GM21717 (cell line): ENCODE data around the gene CHKB.
A peak's percentile ranks its signal among the peaks of the same experiment; 100 is the strongest.
"Not testable (repeated sequence)": the region's sequence is repeated elsewhere in the genome, so short reads cannot be mapped to it uniquely, and the experiment has no call there.

Experiments used
- ATAC-seq: cut with Tn5 transposase; IDR thresholded peaks from one replicate; pipeline ENCODE4 v1.9.1; 2021; ENCODE audit warnings: mild to moderate bottlenecking, moderate library complexity; ENCODE audit not compliant: unreplicated experiment

Gene CHKB

GRCh38 chr22:50582493-50583293 lies at the start of gene CHKB:
TSS of gene CHKB (minus strand) at chr22:50582849. CDS start at chr22:50582781, 68 bp downstream.
- ATAC-seq = peak; percentile 87

- ATAC-seq = no peak
Measured at GRCh38 chr22:50630376-50630775, 47.7 kb upstream of the CHKB start.

- ATAC-seq = no peak
Measured at GRCh38 chr22:50628543-50629134, 46.0 kb upstream of the CHKB start.

- ATAC-seq = peak; percentile 51
Measured at GRCh38 chr22:50627642-50628542, 45.2 kb upstream of the CHKB start, which contains the start of gene ARSA. TSS of gene ARSA (minus strand) at chr22:50628152. CDS start at chr22:50627779, 373 bp downstream.

- no peak for ATAC-seq
Measured at GRCh38 chr22:50626850-50627641, 44.4 kb upstream of the CHKB start.

GRCh38 chr22:50626314-50626849 lies 43.7 kb upstream of the CHKB start:
- no peak for ATAC-seq

GRCh38 chr22:50625568-50626313 lies 43.1 kb upstream of the CHKB start:
- ATAC-seq = no peak

GRCh38 chr22:50625131-50625567 lies 42.5 kb upstream of the CHKB start:
- ATAC-seq = no peak

- no peak for ATAC-seq
Measured at GRCh38 chr22:50624347-50625130, 41.9 kb upstream of the CHKB start.

GRCh38 chr22:50622723-50623327 lies 40.2 kb upstream of the CHKB start:
- ATAC-seq = no peak

GRCh38 chr22:50621948-50622722 lies 39.5 kb upstream of the CHKB start:
- ATAC-seq = no peak

- no peak for ATAC-seq
Measured at GRCh38 chr22:50621356-50621880, 38.8 kb upstream of the CHKB start.

- ATAC-seq = no peak
Measured at GRCh38 chr22:50620593-50621355, 38.1 kb upstream of the CHKB start.

- ATAC-seq = not testable (repeated sequence)
Measured at GRCh38 chr22:50614296-50614695, 31.6 kb upstream of the CHKB start.

GRCh38 chr22:50613291-50613981 lies 30.8 kb upstream of the CHKB start:
- no peak for ATAC-seq
